Measurements from ENCODE around the gene NUDT22. TPM values are rescaled to one million over a fixed set of nuclear protein-coding genes. Genes with fewer than 3 reads are reported as not detected.

Gene NUDT22
- total RNA-seq, 3 donors from 2014 or later (not counting 1 experiment from before 2014, with no cell fraction given) = 59.1 to 79.1 (median 74.8) TPM

GRCh38 chr11:64229744-64230170 lies 3.7 kb downstream of the NUDT22 start:
- Mint-ChIP-seq H3K36me3 (no peaks in the 10 kb centered on the region), H3K4me3 (peak overlapping the region; percentile 94), H3K27ac (peak overlapping the region; percentile 93 to 97), H3K9me3 (no peaks in the 10 kb centered on the region), H3K27me3 (ENCODE audit: low read depth in 2 of 2) (no peaks in the 10 kb centered on the region), H3K4me1 (peaks cover 24 to 50% of the 10 kb centered on the region in 2 donors)
- H3K36me3 ChIP-seq (ENCODE audit: control insufficient read depth, insufficient read depth, low read length) = no peaks in the 10 kb centered on the region
- DNase-seq = peak in 1 of 2 donors; percentile 16
- H3K27me3 ChIP-seq (ENCODE audit: control insufficient read depth, insufficient read depth, low read length) = no peaks in the 10 kb centered on the region
- peak overlapping the region; percentile 95 for H3K27ac ChIP-seq (ENCODE audit: low read length)
- intact Hi-C loops (cut with micrococcal nuclease) = loop anchor here (1.0 kb wide), 4 partner anchors 12 to 43 kb away; partner anchors contain the start of genes FKBP2 and STIP1
- peaks cover 67% of the 10 kb centered on the region for H3K4me1 ChIP-seq (ENCODE audit: control insufficient read depth, insufficient read depth, low read length)
- 61% methylated on average over 13 of the region's 13 CpGs for WGBS (ENCODE audit: insufficient coverage)
- no peak for ATAC-seq
- peak overlapping the region; percentile 93 for H3K4me3 ChIP-seq (ENCODE audit: low read length)
- H3K9me3 ChIP-seq (ENCODE audit: control insufficient read depth, insufficient read depth, low read length) = no peaks in the 10 kb centered on the region
- no peak for TF ChIP-seq CTCF (IDR thresholded peaks at IDR 0.05)

- intact Hi-C loops (cut with micrococcal nuclease) = loop anchor here (1.0 kb wide), 4 partner anchors 11 to 44 kb away; partner anchors contain the start of genes FKBP2 and STIP1
- Mint-ChIP-seq H3K9me3 (no peaks in the 10 kb centered on the region), H3K36me3 (no peaks in the 10 kb centered on the region), H3K27me3 (ENCODE audit: low read depth in 2 of 2) (no peaks in the 10 kb centered on the region), H3K4me1 (peaks cover 22 to 49% of the 10 kb centered on the region in 2 donors), H3K27ac (peak within 1 kb of the TSS; percentile 93 to 97), H3K4me3 (peak within 1 kb of the TSS; percentile 94)
- no peaks in the 10 kb centered on the region for H3K36me3 ChIP-seq (ENCODE audit: control insufficient read depth, insufficient read depth, low read length)
- ATAC-seq (peak; percentile 64 to 78 (median 65)), DNase-seq (peak; percentile 86 to 92)
- peaks cover 66% of the 10 kb centered on the region for H3K4me1 ChIP-seq (ENCODE audit: control insufficient read depth, insufficient read depth, low read length)
- H3K9me3 ChIP-seq (ENCODE audit: control insufficient read depth, insufficient read depth, low read length) = no peaks in the 10 kb centered on the region
- peak within 1 kb of the TSS; percentile 95 for H3K27ac ChIP-seq (ENCODE audit: low read length)
- TF ChIP-seq CTCF (IDR thresholded peaks at IDR 0.05) = no peak
- H3K27me3 ChIP-seq (ENCODE audit: control insufficient read depth, insufficient read depth, low read length) = no peaks in the 10 kb centered on the region
- peak within 1 kb of the TSS; percentile 93 for H3K4me3 ChIP-seq (ENCODE audit: low read length)
- under 1% methylated on average over 62 of the region's 62 CpGs for WGBS (ENCODE audit: insufficient coverage)
These were observed 4.3 kb downstream of the NUDT22 start, which contains the start of gene DNAJC4 for GRCh38 chr11:64230171-64230984. TSS of gene DNAJC4 (plus strand) at chr11:64230548. CDS start at chr11:64230855, 307 bp downstream.

GRCh38 chr11:64230985-64231365 lies 4.9 kb downstream of the NUDT22 start:
- H3K4me1 Mint-ChIP-seq = peaks cover 22 to 48% of the 10 kb centered on the region in 2 donors
- Histone ChIP-seq H3K27ac (ENCODE audit: low read length) (peak overlapping the region; percentile 95), H3K36me3 (ENCODE audit: control insufficient read depth, insufficient read depth, low read length) (no peaks in the 10 kb centered on the region), H3K27me3 (ENCODE audit: control insufficient read depth, insufficient read depth, low read length) (no peaks in the 10 kb centered on the region), H3K9me3 (ENCODE audit: control insufficient read depth, insufficient read depth, low read length) (no peaks in the 10 kb centered on the region), H3K4me1 (ENCODE audit: control insufficient read depth, insufficient read depth, low read length) (peaks cover 67% of the 10 kb centered on the region), H3K4me3 (ENCODE audit: low read length) (peak overlapping the region; percentile 93)
- 1% methylated on average over 8 of the region's 8 CpGs for WGBS (ENCODE audit: insufficient coverage)
- no peaks in the 10 kb centered on the region for H3K36me3 Mint-ChIP-seq
- DNase-seq (no peak), ATAC-seq (no peak)
- H3K4me3 Mint-ChIP-seq = peak overlapping the region; percentile 81
- peak overlapping the region; percentile 93 to 97 for H3K27ac Mint-ChIP-seq
- intact Hi-C loops (cut with micrococcal nuclease) = loop anchor here (1.0 kb wide), 4 partner anchors 10 to 45 kb away; partner anchors contain the start of genes FKBP2 and STIP1
- H3K27me3 Mint-ChIP-seq (ENCODE audit: low read depth in 2 of 2) = no peaks in the 10 kb centered on the region
- no peak for TF ChIP-seq CTCF (IDR thresholded peaks at IDR 0.05)
- no peaks in the 10 kb centered on the region for H3K9me3 Mint-ChIP-seq
